ENCODE data around the gene ATOSB.

DNA sequence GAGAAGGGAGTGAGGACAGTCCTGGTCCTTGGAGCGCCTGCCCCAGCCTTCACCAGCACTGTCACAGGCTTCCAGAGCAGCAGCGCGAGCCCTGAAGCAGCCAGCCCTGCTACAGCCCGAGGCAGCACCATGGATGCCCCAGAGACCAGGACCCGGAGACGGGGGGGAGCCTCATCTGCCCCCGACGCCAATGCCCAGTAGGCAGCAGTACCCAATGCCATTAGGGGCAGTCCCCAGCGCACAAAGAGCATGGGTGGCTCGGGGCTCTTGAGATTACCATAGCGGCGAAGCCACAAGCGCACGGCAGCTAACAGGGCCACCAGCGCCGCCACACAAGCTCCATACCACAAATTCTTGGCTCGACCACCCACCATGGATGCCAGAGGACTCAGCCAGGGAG, 24.1 kb downstream of the ATOSB start:
- no peak for TF ChIP-seq POLR2A (IDR thresholded peaks at IDR 0.05)
- TF ChIP-seq, protein P1, sequence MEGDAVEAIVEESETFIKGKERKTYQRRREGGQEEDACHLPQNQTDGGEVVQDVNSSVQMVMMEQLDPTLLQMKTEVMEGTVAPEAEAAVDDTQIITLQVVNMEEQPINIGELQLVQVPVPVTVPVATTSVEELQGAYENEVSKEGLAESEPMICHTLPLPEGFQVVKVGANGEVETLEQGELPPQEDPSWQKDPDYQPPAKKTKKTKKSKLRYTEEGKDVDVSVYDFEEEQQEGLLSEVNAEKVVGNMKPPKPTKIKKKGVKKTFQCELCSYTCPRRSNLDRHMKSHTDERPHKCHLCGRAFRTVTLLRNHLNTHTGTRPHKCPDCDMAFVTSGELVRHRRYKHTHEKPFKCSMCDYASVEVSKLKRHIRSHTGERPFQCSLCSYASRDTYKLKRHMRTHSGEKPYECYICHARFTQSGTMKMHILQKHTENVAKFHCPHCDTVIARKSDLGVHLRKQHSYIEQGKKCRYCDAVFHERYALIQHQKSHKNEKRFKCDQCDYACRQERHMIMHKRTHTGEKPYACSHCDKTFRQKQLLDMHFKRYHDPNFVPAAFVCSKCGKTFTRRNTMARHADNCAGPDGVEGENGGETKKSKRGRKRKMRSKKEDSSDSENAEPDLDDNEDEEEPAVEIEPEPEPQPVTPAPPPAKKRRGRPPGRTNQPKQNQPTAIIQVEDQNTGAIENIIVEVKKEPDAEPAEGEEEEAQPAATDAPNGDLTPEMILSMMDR (IDR thresholded peaks at IDR 0.05), result no peak

All from ovary (tissue), 3 donors.